Measurements from ENCODE around the gene UBR3.
"Not testable (repeated sequence)": the region's sequence is repeated elsewhere in the genome, so short reads cannot be mapped to it uniquely, and the experiment has no call there.

The UBR3 gene

DNA sequence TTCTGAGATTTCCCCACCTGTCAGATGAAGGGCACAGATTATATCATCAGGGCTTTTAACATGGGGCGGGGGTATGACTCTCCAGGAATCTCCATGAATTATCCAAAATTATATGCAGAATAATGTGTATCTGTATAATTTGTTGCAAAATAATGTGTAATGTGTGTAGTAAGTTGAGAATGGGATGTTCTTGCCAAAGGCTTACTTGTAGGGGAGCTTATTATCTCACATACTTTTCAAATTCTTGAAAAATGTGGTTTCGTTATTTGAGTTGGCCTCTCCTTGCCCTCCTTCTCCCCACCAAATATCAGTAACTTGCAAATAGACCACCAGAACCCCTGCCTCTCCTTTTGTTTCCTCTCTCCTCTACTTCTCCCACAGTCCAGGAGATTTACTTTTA is 35.6 kb downstream of the UBR3 start:
- H3K4me3 ChIP-seq (ENCODE audit: severe bottlenecking) = no peak overlapping the region
- no peaks in the 10 kb centered on the region for H3K4me1 ChIP-seq (ENCODE audit: insufficient read depth, poor library complexity, severe bottlenecking)
- TF ChIP-seq CTCF (IDR thresholded peaks at IDR 0.05; ENCODE audit: poor library complexity, severe bottlenecking) = no peak
- DNase-seq (ENCODE audit: low spot score) = no peak
- ATAC-seq (ENCODE audit: low read depth) = no peak
- no peaks in the 10 kb centered on the region for H3K27me3 ChIP-seq (ENCODE audit: insufficient read depth, poor library complexity, severe bottlenecking)
- no peaks in the 10 kb centered on the region for H3K36me3 ChIP-seq (ENCODE audit: low read depth)
- H3K27ac ChIP-seq (ENCODE audit: poor library complexity, severe bottlenecking) = no peak overlapping the region
- H3K9me3 ChIP-seq (ENCODE audit: severe bottlenecking) = no peaks in the 10 kb centered on the region

- Histone ChIP-seq H3K36me3 (ENCODE audit: low read depth) (no peaks in the 10 kb centered on the region), H3K4me1 (ENCODE audit: insufficient read depth, poor library complexity, severe bottlenecking) (no peaks in the 10 kb centered on the region), H3K4me3 (ENCODE audit: severe bottlenecking) (no peak overlapping the region), H3K27me3 (ENCODE audit: insufficient read depth, poor library complexity, severe bottlenecking) (no peaks in the 10 kb centered on the region), H3K9me3 (ENCODE audit: severe bottlenecking) (no peaks in the 10 kb centered on the region), H3K27ac (ENCODE audit: poor library complexity, severe bottlenecking) (no peak overlapping the region)
- TF ChIP-seq CTCF (IDR thresholded peaks at IDR 0.05; ENCODE audit: poor library complexity, severe bottlenecking) = no peak
- DNase-seq (ENCODE audit: low spot score) (no peak), ATAC-seq (ENCODE audit: low read depth) (no peak)
Observed at GRCh38 chr2:169865492-169865891, 38.2 kb downstream of the UBR3 start.

GRCh38 chr2:169866230-169866629 is 39.0 kb downstream of the UBR3 start:
- ATAC-seq (ENCODE audit: low read depth); H3K4me1 ChIP-seq (ENCODE audit: insufficient read depth, poor library complexity, severe bottlenecking); H3K9me3 ChIP-seq (ENCODE audit: severe bottlenecking); DNase-seq (ENCODE audit: low spot score); H3K4me3 ChIP-seq (ENCODE audit: severe bottlenecking); H3K27me3 ChIP-seq (ENCODE audit: insufficient read depth, poor library complexity, severe bottlenecking); H3K36me3 ChIP-seq (ENCODE audit: low read depth); H3K27ac ChIP-seq (ENCODE audit: poor library complexity, severe bottlenecking): not testable (repeated sequence)

DNA sequence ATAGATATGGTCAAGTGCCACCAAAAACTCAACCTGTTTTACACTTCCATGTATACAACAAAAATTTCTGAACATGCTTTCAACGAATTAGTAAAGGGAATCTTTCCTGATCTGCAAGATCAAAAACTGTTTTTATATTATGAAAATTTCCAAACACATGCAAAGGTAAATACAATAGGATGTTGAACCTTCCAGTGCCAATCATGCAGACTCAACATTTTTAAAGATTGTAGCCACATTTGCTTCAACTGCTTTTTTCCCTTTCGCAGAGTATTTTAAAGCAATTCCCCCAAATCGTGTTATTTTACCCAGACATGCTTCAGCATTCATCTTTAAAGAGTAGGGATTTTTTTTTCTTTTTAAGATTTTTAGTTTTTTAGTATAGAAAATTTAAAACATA is 40.3 kb downstream of the UBR3 start:
- no peak for ATAC-seq (ENCODE audit: low read depth)
- H3K9me3 ChIP-seq (ENCODE audit: severe bottlenecking) = no peaks in the 10 kb centered on the region
- no peaks in the 10 kb centered on the region for H3K4me1 ChIP-seq (ENCODE audit: insufficient read depth, poor library complexity, severe bottlenecking)
- no peaks in the 10 kb centered on the region for H3K27me3 ChIP-seq (ENCODE audit: insufficient read depth, poor library complexity, severe bottlenecking)
- H3K27ac ChIP-seq (ENCODE audit: poor library complexity, severe bottlenecking) = no peak overlapping the region
- TF ChIP-seq CTCF (IDR thresholded peaks at IDR 0.05; ENCODE audit: poor library complexity, severe bottlenecking) = no peak
- no peaks in the 10 kb centered on the region for H3K36me3 ChIP-seq (ENCODE audit: low read depth)
- DNase-seq (ENCODE audit: low spot score) = no peak
- no peak overlapping the region for H3K4me3 ChIP-seq (ENCODE audit: severe bottlenecking)

- no peak for TF ChIP-seq CTCF (IDR thresholded peaks at IDR 0.05; ENCODE audit: poor library complexity, severe bottlenecking)
- H3K4me1 ChIP-seq (ENCODE audit: insufficient read depth, poor library complexity, severe bottlenecking) = no peaks in the 10 kb centered on the region
- DNase-seq (ENCODE audit: low spot score) = no peak
- H3K4me3 ChIP-seq (ENCODE audit: severe bottlenecking) = no peak overlapping the region
- H3K9me3 ChIP-seq (ENCODE audit: severe bottlenecking) = no peaks in the 10 kb centered on the region
- H3K36me3 ChIP-seq (ENCODE audit: low read depth) = no peaks in the 10 kb centered on the region
- H3K27ac ChIP-seq (ENCODE audit: poor library complexity, severe bottlenecking) = no peak overlapping the region
- ATAC-seq (ENCODE audit: low read depth) = no peak
- H3K27me3 ChIP-seq (ENCODE audit: insufficient read depth, poor library complexity, severe bottlenecking) = no peaks in the 10 kb centered on the region
Observed at GRCh38 chr2:169868951-169869350, 41.7 kb downstream of the UBR3 start.

- not testable (repeated sequence) for H3K9me3 ChIP-seq (ENCODE audit: severe bottlenecking); H3K27ac ChIP-seq (ENCODE audit: poor library complexity, severe bottlenecking); H3K36me3 ChIP-seq (ENCODE audit: low read depth); H3K4me3 ChIP-seq (ENCODE audit: severe bottlenecking); H3K4me1 ChIP-seq (ENCODE audit: insufficient read depth, poor library complexity, severe bottlenecking); ATAC-seq (ENCODE audit: low read depth); DNase-seq (ENCODE audit: low spot score); H3K27me3 ChIP-seq (ENCODE audit: insufficient read depth, poor library complexity, severe bottlenecking)
Observed at GRCh38 chr2:169871369-169871768, 44.1 kb downstream of the UBR3 start.

All from RWPE2 (cell line).